Measurements from ENCODE around the gene AK9.
"Not testable (repeated sequence)": the region's sequence is repeated elsewhere in the genome, so short reads cannot be mapped to it uniquely, and the experiment has no call there.

The AK9 gene

GRCh38 chr6:109480993-109481480 lies 210.0 kb downstream of the AK9 start:
- DNase-seq (ENCODE audit: low read depth in 2 of 2): no peak

- no peak for DNase-seq (ENCODE audit: low read depth in 2 of 2)
Measured at GRCh38 chr6:109478841-109479624, 212.0 kb downstream of the AK9 start.

- no peak for DNase-seq (ENCODE audit: low read depth in 2 of 2)
Measured at GRCh38 chr6:109478222-109478805, 212.7 kb downstream of the AK9 start.

GRCh38 chr6:109477725-109478124 lies 213.3 kb downstream of the AK9 start:
- no peak for DNase-seq (ENCODE audit: low read depth in 2 of 2)

GRCh38 chr6:109477184-109477583 lies 213.8 kb downstream of the AK9 start:
- DNase-seq (ENCODE audit: low read depth in 2 of 2): no peak

- DNase-seq (ENCODE audit: low read depth in 2 of 2): no peak
Measured at GRCh38 chr6:109475625-109476024, 215.4 kb downstream of the AK9 start.

- no peak for DNase-seq (ENCODE audit: low read depth in 2 of 2)
Measured at GRCh38 chr6:109474995-109475394, 216.0 kb downstream of the AK9 start.

GRCh38 chr6:109473120-109473519 lies 217.9 kb downstream of the AK9 start:
- no peak for DNase-seq (ENCODE audit: low read depth in 2 of 2)

GRCh38 chr6:109472132-109472995 lies 218.6 kb downstream of the AK9 start:
- no peak for DNase-seq (ENCODE audit: low read depth in 2 of 2)

- no peak for DNase-seq (ENCODE audit: low read depth in 2 of 2)
Measured at GRCh38 chr6:109471105-109471810, 219.7 kb downstream of the AK9 start.

GRCh38 chr6:109469591-109470189 lies 221.3 kb downstream of the AK9 start:
- no peak for DNase-seq (ENCODE audit: low read depth in 2 of 2)

GRCh38 chr6:109467696-109468095 lies 223.3 kb downstream of the AK9 start:
- no peak for DNase-seq (ENCODE audit: low read depth in 2 of 2)

- no peak for DNase-seq (ENCODE audit: low read depth in 2 of 2)
Measured at GRCh38 chr6:109466212-109466923, 224.6 kb downstream of the AK9 start.

- DNase-seq (ENCODE audit: low read depth in 2 of 2): no peak
Measured at GRCh38 chr6:109465772-109466171, 225.2 kb downstream of the AK9 start.

- no peak for DNase-seq (ENCODE audit: low read depth in 2 of 2)
Measured at GRCh38 chr6:109461733-109462526, 229.1 kb downstream of the AK9 start.

GRCh38 chr6:109461205-109461604 lies 229.8 kb downstream of the AK9 start:
- DNase-seq (ENCODE audit: low read depth in 2 of 2): not testable (repeated sequence)

- DNase-seq (ENCODE audit: low read depth in 2 of 2): no peak
Measured at GRCh38 chr6:109460161-109460829, 230.7 kb downstream of the AK9 start.

- DNase-seq (ENCODE audit: low read depth in 2 of 2): peak in 1 of 2 donors; percentile 29
Measured at GRCh38 chr6:109458774-109459531, 232.0 kb downstream of the AK9 start.

All from stimulated activated CD4-positive, alpha-beta T cell treated with anti-CD3 and anti-CD28 coated beads, Interleukin-1b, Interleukin-23, amount 100 ng/mL, for 4 hours (primary cell).